ENCODE results near the gene SREK1IP1. TPM values are rescaled to one million over a fixed set of nuclear protein-coding genes. Genes with fewer than 3 reads are reported as not detected.

The SREK1IP1 gene
- total RNA-seq, 4 donors from 2014 or later, result 8.4 to 17.7 (median 11.4) TPM

DNA sequence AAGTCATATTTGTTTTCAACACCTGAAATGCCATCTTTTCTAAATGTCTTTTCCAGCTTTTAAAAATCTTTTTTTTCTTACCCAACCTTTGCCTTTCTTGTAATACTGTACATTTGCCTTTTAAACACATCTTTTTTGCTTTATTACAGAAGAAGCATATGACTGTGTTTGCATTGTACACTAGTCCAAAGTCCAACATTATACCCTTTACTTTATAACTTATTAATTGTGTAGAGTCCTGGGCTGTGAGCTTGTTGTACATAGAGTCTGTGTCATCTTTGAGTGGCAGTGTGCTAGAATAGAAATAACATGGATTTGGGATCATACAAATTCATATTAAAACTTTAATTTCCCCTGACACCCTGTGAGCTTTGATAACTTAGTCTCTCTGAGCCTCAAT lies 24.0 kb upstream of the SREK1IP1 start:
- DNase-seq, result no peak
- Histone ChIP-seq H3K27me3 (no peaks in the 10 kb centered on the region), H3K4me1 (no peaks in the 10 kb centered on the region), H3K9me3 (no peaks in the 10 kb centered on the region), H3K4me3 (no peak overlapping the region), H3K27ac (no peak overlapping the region), H3K36me3 (peaks cover 3 to 12% (median 4%) of the 10 kb centered on the region in 3 donors)
- no peak for TF ChIP-seq POLR2A (IDR thresholded peaks at IDR 0.05)
- TF ChIP-seq, protein P1, sequence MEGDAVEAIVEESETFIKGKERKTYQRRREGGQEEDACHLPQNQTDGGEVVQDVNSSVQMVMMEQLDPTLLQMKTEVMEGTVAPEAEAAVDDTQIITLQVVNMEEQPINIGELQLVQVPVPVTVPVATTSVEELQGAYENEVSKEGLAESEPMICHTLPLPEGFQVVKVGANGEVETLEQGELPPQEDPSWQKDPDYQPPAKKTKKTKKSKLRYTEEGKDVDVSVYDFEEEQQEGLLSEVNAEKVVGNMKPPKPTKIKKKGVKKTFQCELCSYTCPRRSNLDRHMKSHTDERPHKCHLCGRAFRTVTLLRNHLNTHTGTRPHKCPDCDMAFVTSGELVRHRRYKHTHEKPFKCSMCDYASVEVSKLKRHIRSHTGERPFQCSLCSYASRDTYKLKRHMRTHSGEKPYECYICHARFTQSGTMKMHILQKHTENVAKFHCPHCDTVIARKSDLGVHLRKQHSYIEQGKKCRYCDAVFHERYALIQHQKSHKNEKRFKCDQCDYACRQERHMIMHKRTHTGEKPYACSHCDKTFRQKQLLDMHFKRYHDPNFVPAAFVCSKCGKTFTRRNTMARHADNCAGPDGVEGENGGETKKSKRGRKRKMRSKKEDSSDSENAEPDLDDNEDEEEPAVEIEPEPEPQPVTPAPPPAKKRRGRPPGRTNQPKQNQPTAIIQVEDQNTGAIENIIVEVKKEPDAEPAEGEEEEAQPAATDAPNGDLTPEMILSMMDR (IDR thresholded peaks at IDR 0.05), result no peak
- intact Hi-C loops (cut with DNase I), result no loop called here

DNA sequence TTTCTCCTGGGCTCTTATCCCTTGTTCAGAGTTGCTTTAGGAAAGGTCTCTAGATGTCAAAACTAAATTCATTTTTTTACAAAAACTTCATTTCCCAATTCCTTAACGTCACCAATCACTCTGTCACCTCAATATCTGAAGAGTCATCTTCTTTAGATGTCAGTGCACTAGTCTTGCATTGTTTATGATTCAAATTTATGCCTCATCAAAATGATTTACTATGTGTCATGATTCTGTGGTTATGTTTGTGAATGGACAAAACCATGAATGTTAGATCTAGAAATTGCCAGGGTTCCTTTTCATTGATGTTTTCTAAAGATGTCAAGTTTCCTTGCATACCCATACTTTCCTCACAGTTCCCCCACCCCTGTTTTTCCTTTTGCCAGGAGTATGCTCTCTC lies 21.7 kb upstream of the SREK1IP1 start:
- Histone ChIP-seq H3K4me1 (no peaks in the 10 kb centered on the region), H3K9me3 (no peaks in the 10 kb centered on the region), H3K27me3 (no peaks in the 10 kb centered on the region), H3K27ac (no peak overlapping the region), H3K4me3 (no peak overlapping the region), H3K36me3 (peaks cover 3 to 30% (median 4%) of the 10 kb centered on the region in 3 donors)
- TF ChIP-seq POLR2A (IDR thresholded peaks at IDR 0.05), result no peak
- TF ChIP-seq, protein P1 (IDR thresholded peaks at IDR 0.05), result no peak
- intact Hi-C loops (cut with DNase I), result no loop called here
- WGBS, 2 donors, result 79 to 95% methylated on average over 1 of the region's 1 CpG
- no peak for DNase-seq

DNA sequence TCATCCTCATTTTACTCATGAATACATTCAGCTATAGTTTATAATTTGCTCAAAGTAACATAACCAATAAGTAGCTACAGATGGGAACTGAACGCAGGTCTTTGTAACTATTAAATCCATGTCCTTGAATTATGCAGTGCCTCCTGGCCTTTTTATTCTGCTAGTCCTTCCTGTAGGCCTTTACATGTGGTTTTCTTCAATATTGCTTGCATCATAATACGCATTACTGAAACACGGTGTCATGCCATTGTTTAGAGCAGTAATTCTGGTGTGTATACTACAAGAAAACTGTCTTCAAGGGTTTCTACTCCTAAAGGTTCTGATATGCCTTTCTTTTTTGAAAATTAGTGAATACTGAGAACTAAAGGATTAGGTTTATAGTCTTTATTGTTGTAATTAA lies 21.0 kb upstream of the SREK1IP1 start:
- TF ChIP-seq, protein P1 (IDR thresholded peaks at IDR 0.05), result no peak
- no peak for TF ChIP-seq POLR2A (IDR thresholded peaks at IDR 0.05)
- peaks cover 3 to 34% (median 3%) of the 10 kb centered on the region in 3 donors for H3K36me3 ChIP-seq
- H3K4me1 ChIP-seq, result no peaks in the 10 kb centered on the region
- H3K9me3 ChIP-seq, result no peaks in the 10 kb centered on the region
- no peak overlapping the region for H3K27ac ChIP-seq
- intact Hi-C loops (cut with DNase I), result no loop called here
- WGBS, 2 donors, result 89 to 92% methylated on average over 3 of the region's 3 CpGs
- DNase-seq, result no peak
- no peaks in the 10 kb centered on the region for H3K27me3 ChIP-seq
- no peak overlapping the region for H3K4me3 ChIP-seq

DNA sequence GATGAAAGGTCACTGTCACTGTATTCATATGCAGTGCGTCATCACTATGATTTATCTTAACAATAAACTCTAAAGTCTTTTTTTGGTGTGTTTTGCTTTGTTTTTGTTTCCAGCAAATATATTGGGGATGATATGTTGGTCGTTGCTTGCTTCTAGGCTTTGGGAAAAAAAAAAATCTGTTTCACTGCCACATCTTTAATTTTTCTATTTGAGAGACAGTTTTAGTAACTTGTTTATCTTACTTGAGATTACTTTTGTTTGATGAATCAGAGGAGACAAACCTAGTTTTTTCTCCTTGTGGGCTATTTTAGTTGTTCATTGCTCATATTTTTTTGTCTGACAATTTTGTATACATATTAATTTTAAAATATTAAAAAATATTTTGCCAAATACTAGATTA lies 19.7 kb upstream of the SREK1IP1 start:
- H3K9me3 ChIP-seq, result no peaks in the 10 kb centered on the region
- TF ChIP-seq, protein P1 (IDR thresholded peaks at IDR 0.05), result no peak
- no peak for TF ChIP-seq POLR2A (IDR thresholded peaks at IDR 0.05)
- H3K4me3 ChIP-seq, result no peak overlapping the region
- DNase-seq, result no peak
- no peaks in the 10 kb centered on the region for H3K27me3 ChIP-seq
- no peak overlapping the region for H3K27ac ChIP-seq
- 63 to 81% methylated on average over 2 of the region's 2 CpGs for WGBS, 2 donors
- intact Hi-C loops (cut with DNase I), result no loop called here
- H3K36me3 ChIP-seq, result peaks cover 0 to 34% (median 3%) of the 10 kb centered on the region in 3 donors
- no peaks in the 10 kb centered on the region for H3K4me1 ChIP-seq

DNA sequence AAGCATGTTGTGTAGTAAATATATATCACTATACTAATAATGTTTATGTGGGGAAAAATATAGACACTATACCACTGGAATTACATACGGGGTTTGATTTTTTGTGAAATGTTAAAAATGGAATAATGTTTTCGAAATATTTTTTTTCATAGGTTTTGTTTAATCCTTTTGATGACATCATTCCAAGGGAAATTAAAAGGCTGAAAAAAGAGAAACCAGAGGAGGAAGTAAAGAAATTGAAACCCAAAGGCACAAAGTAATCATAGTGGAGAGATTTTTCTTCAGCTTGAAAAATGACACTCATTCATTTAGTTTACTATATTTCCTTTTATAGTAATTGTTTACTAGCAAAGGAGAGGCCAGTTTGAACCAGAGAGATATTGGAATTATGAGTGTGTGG lies 17.9 kb upstream of the SREK1IP1 start:
- Histone ChIP-seq H3K4me1 (no peaks in the 10 kb centered on the region), H3K36me3 (peaks cover 0 to 41% (median 0%) of the 10 kb centered on the region in 3 donors), H3K9me3 (no peaks in the 10 kb centered on the region), H3K27me3 (no peaks in the 10 kb centered on the region), H3K27ac (no peak overlapping the region), H3K4me3 (no peak overlapping the region)
- no peak for DNase-seq
- WGBS, 2 donors, result 87 to 89% methylated on average over 2 of the region's 2 CpGs
- no peak for TF ChIP-seq POLR2A (IDR thresholded peaks at IDR 0.05)
- TF ChIP-seq, protein P1 (IDR thresholded peaks at IDR 0.05), result no peak
- intact Hi-C loops (cut with DNase I), result no loop called here

Measured in esophagus squamous epithelium (tissue), 5 donors.